Calu3 (cell line): ENCODE data around the gene NDST4. TPM values are rescaled to one million over a fixed set of nuclear protein-coding genes. Genes with fewer than 3 reads are reported as not detected.

Experiments
- BruUV-seq: library from RNA; stranded (reverse); fragments of 400-500 nt; replicated peaks from 2 replicates; lab custom pipeline; 2021; lab: Mats Ljungman, UMichigan
- CTCF ChIA-PET: fragments of 300-600 bp; sonication (Branson Sonifier 250); formaldehyde crosslinking; loops from one replicate; lab custom pipeline; 2022; ENCODE audit warnings: antibody characterized with exemption; lab: Charles Lee
- DNase-seq: peaks from one replicate; pipeline ENCODE4 v3.0.0; 2022
- H3K27ac Mint-ChIP-seq: one replicate; pipeline ENCODE4 v1.8.0; 2022; ENCODE audit warnings: mixed read lengths; ENCODE audit not compliant: unreplicated experiment
- H3K27me3 Mint-ChIP-seq: one replicate; pipeline ENCODE4 v1.8.0; 2022; ENCODE audit warnings: mixed read lengths; ENCODE audit not compliant: unreplicated experiment
- H3K36me3 Mint-ChIP-seq: one replicate; pipeline ENCODE4 v1.8.0; 2022; ENCODE audit warnings: mild to moderate bottlenecking, moderate library complexity, mixed read lengths; ENCODE audit not compliant: insufficient read depth, unreplicated experiment
- H3K4me1 Mint-ChIP-seq: one replicate; pipeline ENCODE4 v1.8.0; 2022; ENCODE audit warnings: mild to moderate bottlenecking, low read depth, mixed read lengths; ENCODE audit not compliant: unreplicated experiment
- H3K4me3 Mint-ChIP-seq: one replicate; pipeline ENCODE4 v1.8.0; 2022; ENCODE audit warnings: mild to moderate bottlenecking, low read depth, moderate library complexity, mixed read lengths; ENCODE audit not compliant: unreplicated experiment
- H3K9me3 Mint-ChIP-seq: one replicate; pipeline ENCODE4 v1.8.0; 2022; ENCODE audit warnings: low read depth, mixed read lengths; ENCODE audit not compliant: unreplicated experiment
- CTCF ChIP-seq: fragments of 200-600 bp; IDR thresholded peaks from one replicate; pipeline ENCODE4 v1.8.0; 2022; ENCODE audit warnings: antibody characterized with exemption; ENCODE audit not compliant: unreplicated experiment
- intact Hi-C: fragments of 100-400 bp; cut with micrococcal nuclease; formaldehyde crosslinking; loops from one replicate; pipeline ENCODE4 v1.10.0; 2022; ENCODE audit not compliant: unreplicated experiment
- total RNA-seq: library from RNA; stranded (reverse); gene quantifications from 2 replicates; pipeline ENCODE4 v1.2.3, GENCODE V29; 2022

NDST4 gene
- total RNA-seq, 1 experiment from 2014 or later = not detected

- no peaks in the 10 kb centered on the region for H3K27me3 Mint-ChIP-seq
- no peak overlapping the region for H3K27ac Mint-ChIP-seq
- DNase-seq = peak; percentile 24
- intact Hi-C loops = loop anchor here (2.0 to 10.0 kb wide), 4 partner anchors 335 to 1073 kb away; partner anchors contain the start of gene NDST4
- peak; percentile 33 for TF ChIP-seq CTCF
- no peaks in the 10 kb centered on the region for H3K36me3 Mint-ChIP-seq
- BruUV-seq = no TSS peak
- H3K4me3 Mint-ChIP-seq = no peak overlapping the region
- H3K4me1 Mint-ChIP-seq = no peaks in the 10 kb centered on the region
- H3K9me3 Mint-ChIP-seq = no peaks in the 10 kb centered on the region
- CTCF ChIA-PET = no interaction called here
Observed at GRCh38 chr4:114780205-114780604, 333.2 kb downstream of the NDST4 start.
